Esophagus squamous epithelium (tissue), 4 donors: ENCODE measurements around the gene STX8.
"Not testable (repeated sequence)": the region's sequence is repeated elsewhere in the genome, so short reads cannot be mapped to it uniquely, and the experiment has no call there.

Experiments
- POLR2A ChIP-seq, 4 donors: fragments of 450-650 bp; IDR thresholded peaks; one replicate each; pipeline ENCODE4 v1.6.1; 2017; ENCODE audit warnings: antibody characterized with exemption in 4 of 4, mild to moderate bottlenecking in 4 of 4, moderate library complexity in 3 of 4
- TF ChIP-seq, protein P1 (sequence below), 6 experiments: fragments of 450-650 bp in 4 of 6; fragments of 200-600 bp in 2 of 6; sonication (generic) in 2 of 6; IDR thresholded peaks; one replicate each; pipeline ENCODE4 v1.5.1; 2016 to 2019; ENCODE audit warnings: antibody characterized with exemption in 6 of 6, mild to moderate bottlenecking in 4 of 6, moderate library complexity in 4 of 6

DNA sequence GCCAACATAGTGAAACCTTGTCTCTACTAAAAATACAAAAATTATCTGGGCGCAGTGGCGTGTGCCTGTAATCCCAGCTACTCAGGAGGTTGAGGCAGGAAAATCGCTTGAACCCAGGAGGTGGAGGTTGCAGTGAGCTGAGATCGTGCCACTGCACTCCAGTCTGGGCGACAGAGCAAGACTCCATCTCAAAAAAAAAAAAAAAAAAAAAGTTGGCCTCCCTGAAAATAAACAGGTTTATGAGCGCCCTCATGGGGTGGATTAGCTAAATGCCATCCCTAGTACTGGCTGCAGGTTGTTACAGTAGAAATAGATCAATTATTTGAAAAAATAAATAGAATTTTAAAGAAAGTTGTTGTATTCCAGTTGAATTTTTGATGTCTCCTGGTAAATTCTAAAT, 20.9 kb downstream of the STX8 start:
- TF ChIP-seq, protein P1, sequence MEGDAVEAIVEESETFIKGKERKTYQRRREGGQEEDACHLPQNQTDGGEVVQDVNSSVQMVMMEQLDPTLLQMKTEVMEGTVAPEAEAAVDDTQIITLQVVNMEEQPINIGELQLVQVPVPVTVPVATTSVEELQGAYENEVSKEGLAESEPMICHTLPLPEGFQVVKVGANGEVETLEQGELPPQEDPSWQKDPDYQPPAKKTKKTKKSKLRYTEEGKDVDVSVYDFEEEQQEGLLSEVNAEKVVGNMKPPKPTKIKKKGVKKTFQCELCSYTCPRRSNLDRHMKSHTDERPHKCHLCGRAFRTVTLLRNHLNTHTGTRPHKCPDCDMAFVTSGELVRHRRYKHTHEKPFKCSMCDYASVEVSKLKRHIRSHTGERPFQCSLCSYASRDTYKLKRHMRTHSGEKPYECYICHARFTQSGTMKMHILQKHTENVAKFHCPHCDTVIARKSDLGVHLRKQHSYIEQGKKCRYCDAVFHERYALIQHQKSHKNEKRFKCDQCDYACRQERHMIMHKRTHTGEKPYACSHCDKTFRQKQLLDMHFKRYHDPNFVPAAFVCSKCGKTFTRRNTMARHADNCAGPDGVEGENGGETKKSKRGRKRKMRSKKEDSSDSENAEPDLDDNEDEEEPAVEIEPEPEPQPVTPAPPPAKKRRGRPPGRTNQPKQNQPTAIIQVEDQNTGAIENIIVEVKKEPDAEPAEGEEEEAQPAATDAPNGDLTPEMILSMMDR (IDR thresholded peaks at IDR 0.05) = peak in 1 of 6 experiments; percentile 45
- TF ChIP-seq POLR2A (IDR thresholded peaks at IDR 0.05) = not testable (repeated sequence)
